Measurements from ENCODE around the gene OR5T2.

GRCh38 chr11:56251954-56252353, 17.9 kb upstream of the OR5T2 start, which contains the start of gene OR5T3:
- TF ChIP-seq POLR2A (IDR thresholded peaks at IDR 0.05), result no peak
- no peak for TF ChIP-seq CTCF (IDR thresholded peaks at IDR 0.05 in 8 of 11, conservative IDR thresholded peaks at IDR 0.05 in 3 of 11)
- TF ChIP-seq POLR2AphosphoS5 (IDR thresholded peaks at IDR 0.05), result no peak
